ENCODE measurements around the gene ZBTB20.
A peak's percentile ranks its signal among the peaks of the same experiment; 100 is the strongest.

Gene ZBTB20

DNA sequence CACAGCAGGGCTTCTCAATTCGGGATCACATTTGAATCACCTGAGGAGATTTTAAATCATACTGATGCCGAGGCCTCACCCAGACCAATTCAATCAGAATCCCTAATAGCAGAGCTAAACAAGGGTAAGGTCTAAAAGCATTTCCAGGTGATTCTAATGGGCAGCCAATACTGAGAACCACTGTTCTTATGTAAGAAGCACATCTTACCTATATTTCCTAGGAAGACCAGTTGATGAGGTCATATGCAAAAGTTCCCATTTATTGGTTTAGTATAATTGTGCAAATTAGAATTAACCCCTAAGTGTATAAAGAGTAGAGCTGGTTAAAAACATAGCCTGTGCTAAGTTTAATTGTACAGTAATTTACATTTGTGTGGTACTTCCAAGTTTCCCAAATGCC, 851.1 kb downstream of the ZBTB20 start:
- H3K4me3 ChIP-seq (replicated peaks; ENCODE audit: low read depth, low read length): no peak overlapping the region
- no peak for TF ChIP-seq CTCF (IDR thresholded peaks at IDR 0.05; ENCODE audit: low read depth, low read length, missing control alignments)
- DNase-seq (ENCODE audit: extremely low read depth, low read depth): no peak

DNA sequence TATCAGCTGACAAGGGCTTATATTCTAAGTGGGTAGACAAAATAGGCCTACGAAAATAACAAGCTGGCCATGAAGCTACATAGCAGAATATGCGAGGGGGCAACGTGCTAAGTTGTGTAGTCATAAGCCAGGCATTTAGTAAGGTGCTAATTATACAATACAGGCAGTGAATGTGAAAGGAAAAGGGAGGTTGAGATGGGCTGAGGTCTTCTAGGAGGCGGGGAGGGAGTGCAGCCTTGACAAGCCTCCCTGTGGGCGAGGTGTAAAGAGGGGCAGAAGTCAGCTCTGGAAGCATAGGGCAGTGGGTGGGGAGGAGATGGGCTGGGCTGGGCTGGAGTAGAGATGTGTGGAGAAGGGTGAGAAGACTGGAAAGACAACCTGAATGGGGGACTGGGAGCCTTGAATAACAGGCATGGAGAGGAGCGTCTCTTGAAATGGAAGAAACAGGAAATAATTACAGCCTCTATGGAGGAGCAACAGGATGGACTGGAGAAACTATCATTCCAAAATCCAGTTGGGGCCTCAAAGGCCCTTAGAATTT, 852.1 kb downstream of the ZBTB20 start:
- no peak for TF ChIP-seq CTCF (IDR thresholded peaks at IDR 0.05; ENCODE audit: low read depth, low read length, missing control alignments)
- no peak overlapping the region for H3K4me3 ChIP-seq (replicated peaks; ENCODE audit: low read depth, low read length)
- DNase-seq (ENCODE audit: extremely low read depth, low read depth): no peak

DNA sequence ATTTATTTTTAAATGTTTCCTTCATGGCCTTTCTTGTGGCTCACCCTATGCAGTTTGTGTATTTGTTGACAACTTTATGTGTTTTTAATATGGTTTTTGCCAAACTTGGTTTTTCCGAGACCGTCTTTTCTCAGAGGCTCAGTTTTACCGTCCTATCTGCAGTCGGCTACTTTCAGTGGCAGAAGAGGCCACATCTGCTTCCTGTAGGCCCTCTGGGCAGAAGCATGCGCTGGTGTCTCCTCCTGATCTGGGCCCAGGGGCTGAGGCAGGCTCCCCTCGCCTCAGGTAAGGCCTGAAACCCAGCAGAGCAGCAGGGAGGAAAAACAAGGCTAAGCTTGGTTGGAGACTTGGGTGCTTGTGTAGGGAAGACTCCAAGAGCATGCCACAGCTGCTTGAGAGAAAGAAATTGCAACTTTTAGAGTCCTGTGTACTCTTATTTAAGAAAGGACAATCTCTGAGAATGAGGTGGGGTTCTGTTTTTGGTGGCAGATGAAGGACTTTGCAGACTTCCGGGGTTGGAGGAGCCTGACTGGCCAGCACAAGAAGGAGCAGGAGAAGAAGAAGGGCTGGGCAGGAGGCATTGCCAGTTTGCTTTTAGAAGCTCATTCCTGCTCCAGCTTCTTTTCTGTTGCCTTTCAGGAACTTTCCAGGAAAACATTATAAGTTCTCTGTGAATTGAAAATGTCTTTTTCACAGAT, 853.1 kb downstream of the ZBTB20 start, which contains the start of gene TIGIT:
Gene TIGIT, plus strand, starts transcription at position 191 of the 698 bp plus-strand sequence. Its CDS starts 34 bp downstream, at position 225.
- H3K4me3 ChIP-seq (replicated peaks; ENCODE audit: low read depth, low read length): no peak within 1 kb of the TSS
- no peak for TF ChIP-seq CTCF (IDR thresholded peaks at IDR 0.05; ENCODE audit: low read depth, low read length, missing control alignments)
- DNase-seq (ENCODE audit: extremely low read depth, low read depth): no peak

DNA sequence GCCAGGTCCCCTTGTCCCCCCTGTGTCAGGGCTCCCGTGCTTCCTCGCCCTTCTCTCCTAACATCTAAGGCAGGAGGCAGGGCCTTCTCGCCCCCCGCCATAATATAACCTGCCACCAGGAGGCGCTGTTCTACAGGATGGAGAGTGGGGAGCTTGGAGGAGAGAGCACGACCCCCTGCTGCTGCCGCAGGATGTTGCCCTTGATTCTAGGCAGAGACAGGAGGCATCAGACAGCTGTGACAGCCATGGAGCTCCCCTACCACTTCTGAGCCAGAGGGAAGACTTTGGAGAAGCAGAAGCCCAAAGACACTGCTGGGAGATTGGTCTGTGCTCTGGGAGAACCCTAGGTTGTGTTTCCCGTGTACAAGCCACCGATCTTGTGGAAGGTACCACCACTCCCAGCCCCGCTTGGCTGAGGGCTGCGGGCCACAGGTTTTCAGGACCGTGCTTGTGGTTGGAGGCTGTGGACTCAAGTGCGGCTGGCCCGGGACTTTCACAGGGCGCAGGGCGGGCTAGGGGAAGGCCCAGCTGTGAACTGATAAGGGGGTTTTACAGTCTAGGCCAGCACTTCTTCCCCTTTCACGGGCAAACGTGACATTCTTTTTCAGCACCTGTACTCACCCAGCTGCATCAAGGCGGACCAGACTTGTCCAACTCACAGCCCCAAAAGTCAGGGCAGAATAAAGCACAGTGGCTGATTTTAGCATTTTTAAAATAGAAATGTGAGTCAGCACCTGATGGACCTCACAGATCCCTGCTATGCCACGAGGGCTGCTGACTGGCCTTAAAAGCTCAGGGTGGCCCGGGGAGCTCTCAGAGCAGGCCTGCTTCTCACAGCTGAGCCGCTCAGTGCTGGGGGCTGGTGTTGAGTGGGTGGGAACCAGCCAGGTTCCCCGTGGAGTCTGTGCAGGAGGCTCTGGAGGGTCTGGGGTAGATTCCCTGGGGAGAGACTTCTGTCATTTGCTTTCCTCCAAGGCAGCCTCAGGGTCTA, 855.9 kb downstream of the ZBTB20 start:
- no peak for DNase-seq (ENCODE audit: extremely low read depth, low read depth)
- peak; percentile 85 for TF ChIP-seq CTCF (IDR thresholded peaks at IDR 0.05; ENCODE audit: low read depth, low read length, missing control alignments)
- H3K4me3 ChIP-seq (replicated peaks; ENCODE audit: low read depth, low read length): no peak overlapping the region

DNA sequence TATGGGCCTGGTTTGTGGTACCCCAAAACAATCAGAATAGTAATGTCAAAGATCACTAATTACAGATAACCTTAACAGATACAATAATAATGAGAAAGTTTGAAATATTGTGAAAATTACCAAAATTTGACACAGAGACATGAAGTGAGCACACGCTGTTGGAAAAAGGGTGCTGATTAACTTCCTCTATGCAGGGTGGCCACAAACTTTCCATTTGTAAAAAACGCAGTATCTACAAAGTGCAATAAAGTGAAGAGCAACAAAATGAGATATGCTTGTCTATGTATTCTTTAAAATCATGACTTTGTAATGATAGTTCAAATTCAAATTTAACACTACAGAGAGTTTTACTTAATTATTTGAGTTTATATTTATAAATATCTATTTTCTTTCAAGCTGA, 860.8 kb downstream of the ZBTB20 start:
- no peak overlapping the region for H3K4me3 ChIP-seq (replicated peaks; ENCODE audit: low read depth, low read length)
- no peak for DNase-seq (ENCODE audit: extremely low read depth, low read depth)
- no peak for TF ChIP-seq CTCF (IDR thresholded peaks at IDR 0.05; ENCODE audit: low read depth, low read length, missing control alignments)

DNA sequence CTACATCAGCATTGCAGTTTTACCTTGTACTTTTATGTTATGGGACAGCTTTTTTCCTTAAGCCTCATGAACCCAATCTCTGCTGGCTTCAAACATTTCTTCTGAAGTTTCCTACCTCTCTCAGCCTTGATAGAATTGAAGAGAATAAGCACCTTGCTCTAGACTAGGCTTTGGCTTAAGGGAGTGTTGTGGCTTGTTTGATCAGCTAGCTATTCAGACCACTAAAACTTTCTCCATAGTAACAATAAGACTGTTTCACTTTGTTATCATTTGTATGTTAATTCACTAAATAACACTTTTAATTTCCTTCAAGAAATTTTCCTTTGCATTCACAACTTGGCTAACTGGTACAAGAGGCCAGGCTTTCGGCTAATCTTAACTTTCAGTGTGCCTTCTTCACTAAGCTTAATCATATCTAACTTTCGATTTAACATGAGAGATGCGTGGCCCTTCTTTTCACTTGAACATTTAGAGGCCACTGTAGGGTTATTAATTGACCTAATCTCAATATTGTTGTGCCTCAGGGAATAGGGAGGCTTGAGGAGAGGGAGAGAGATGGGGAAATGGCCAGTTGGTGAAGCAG, 861.3 kb downstream of the ZBTB20 start:
- TF ChIP-seq CTCF (IDR thresholded peaks at IDR 0.05; ENCODE audit: low read depth, low read length, missing control alignments): no peak
- DNase-seq (ENCODE audit: extremely low read depth, low read depth): no peak
- H3K4me3 ChIP-seq (replicated peaks; ENCODE audit: low read depth, low read length): no peak overlapping the region

All from HFF-Myc (cell line).